ENCODE results near the gene ANKS1B. TPM values are rescaled to one million over a fixed set of nuclear protein-coding genes. Genes with fewer than 3 reads are reported as not detected.

Gene ANKS1B
- total and polyA plus RNA-seq, 9 donors: 1.4 to 5.6 (median 2.7) TPM

DNA sequence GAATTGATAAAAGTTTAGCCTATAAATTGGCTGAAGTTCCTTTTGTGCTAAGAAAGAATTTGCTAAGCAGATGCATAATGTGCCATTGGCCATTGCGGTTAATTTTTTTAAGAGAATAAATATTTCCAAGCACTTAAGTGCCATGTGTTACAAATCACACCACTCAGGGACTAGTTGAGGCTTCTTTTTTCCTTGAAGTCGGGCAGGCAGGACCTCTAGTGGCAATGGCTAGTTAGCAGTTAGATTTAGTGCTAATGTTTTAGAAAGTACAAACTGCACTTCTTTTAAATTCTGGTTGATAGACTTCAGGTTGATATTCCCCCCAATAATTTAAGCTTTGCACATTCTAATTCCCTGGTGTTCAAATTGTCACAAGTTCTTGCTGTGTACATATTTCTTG, 1045.4 kb downstream of the ANKS1B start:
- Histone ChIP-seq H3K9me3 (replicated peaks; ENCODE audit: control insufficient read depth, low read depth, low read length) (no peaks in the 10 kb centered on the region), H3K4me3 (ENCODE audit: low read length) (no peak overlapping the region), H3K4me1 (ENCODE audit: control insufficient read depth, insufficient read depth, low read length) (no peaks in the 10 kb centered on the region), H3K36me3 (ENCODE audit: control insufficient read depth, insufficient read depth, low read length) (no peaks in the 10 kb centered on the region), H3K27me3 (ENCODE audit: control insufficient read depth, insufficient read depth, low read length) (no peaks in the 10 kb centered on the region), H3K27ac (ENCODE audit: low read length) (no peak overlapping the region)
- WGBS (ENCODE audit: insufficient coverage): no CpG with 5 or more reads among the region's 2 CpGs
- DNase-seq: peak; percentile 16

DNA sequence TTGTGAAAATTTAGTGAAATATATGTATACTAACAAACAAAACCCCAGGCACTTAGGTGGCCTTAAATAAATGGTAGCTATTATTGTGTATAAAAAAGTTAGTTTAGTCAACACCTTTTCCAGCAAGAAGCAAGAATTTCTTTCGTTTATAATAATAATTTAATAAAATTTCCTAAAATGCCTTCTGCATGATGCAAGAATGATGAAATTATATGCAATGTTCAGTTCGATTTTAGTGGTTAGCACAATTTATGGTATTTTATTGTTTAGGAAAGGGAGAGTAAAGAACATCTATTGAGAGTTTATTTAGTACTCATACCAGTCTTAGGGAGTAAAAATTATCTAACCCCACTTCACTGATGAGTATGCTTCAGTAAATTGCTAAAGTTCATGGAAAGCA, 1048.9 kb downstream of the ANKS1B start:
- no peaks in the 10 kb centered on the region for H3K9me3 ChIP-seq (replicated peaks; ENCODE audit: control insufficient read depth, low read depth, low read length)
- no peaks in the 10 kb centered on the region for H3K36me3 ChIP-seq (ENCODE audit: control insufficient read depth, insufficient read depth, low read length)
- DNase-seq: no peak
- H3K4me1 ChIP-seq (ENCODE audit: control insufficient read depth, insufficient read depth, low read length): no peaks in the 10 kb centered on the region
- no peaks in the 10 kb centered on the region for H3K27me3 ChIP-seq (ENCODE audit: control insufficient read depth, insufficient read depth, low read length)
- H3K4me3 ChIP-seq (ENCODE audit: low read length): no peak overlapping the region
- WGBS (ENCODE audit: insufficient coverage): no CpG with 5 or more reads among the region's 2 CpGs
- no peak overlapping the region for H3K27ac ChIP-seq (ENCODE audit: low read length)

DNA sequence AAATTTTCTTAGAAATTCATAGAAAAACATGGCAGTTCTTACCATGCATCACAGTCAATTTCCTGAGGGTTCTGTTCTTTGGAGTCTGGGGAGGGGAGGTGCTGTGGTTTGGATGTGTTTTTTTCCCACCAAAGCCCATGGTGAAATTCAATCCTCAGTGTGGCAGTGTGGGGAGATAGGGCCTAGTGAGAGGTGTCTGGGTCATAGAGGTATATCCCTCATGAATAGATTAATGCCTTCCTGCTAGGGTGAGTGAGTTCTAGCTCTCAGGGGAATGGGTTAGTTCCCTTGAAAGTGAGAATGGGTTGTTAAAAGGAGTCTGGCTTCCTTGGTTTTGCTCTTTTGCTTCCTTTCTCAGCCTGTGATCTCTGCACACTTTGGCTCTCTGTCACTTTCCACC, 1061.9 kb downstream of the ANKS1B start:
- no peak overlapping the region for H3K27ac ChIP-seq (ENCODE audit: low read length)
- H3K36me3 ChIP-seq (ENCODE audit: control insufficient read depth, insufficient read depth, low read length): no peaks in the 10 kb centered on the region
- no peak for DNase-seq
- H3K4me1 ChIP-seq (ENCODE audit: control insufficient read depth, insufficient read depth, low read length): no peaks in the 10 kb centered on the region
- H3K4me3 ChIP-seq (ENCODE audit: low read length): no peak overlapping the region
- H3K9me3 ChIP-seq (replicated peaks; ENCODE audit: control insufficient read depth, low read depth, low read length): no peaks in the 10 kb centered on the region
- no peaks in the 10 kb centered on the region for H3K27me3 ChIP-seq (ENCODE audit: control insufficient read depth, insufficient read depth, low read length)

DNA sequence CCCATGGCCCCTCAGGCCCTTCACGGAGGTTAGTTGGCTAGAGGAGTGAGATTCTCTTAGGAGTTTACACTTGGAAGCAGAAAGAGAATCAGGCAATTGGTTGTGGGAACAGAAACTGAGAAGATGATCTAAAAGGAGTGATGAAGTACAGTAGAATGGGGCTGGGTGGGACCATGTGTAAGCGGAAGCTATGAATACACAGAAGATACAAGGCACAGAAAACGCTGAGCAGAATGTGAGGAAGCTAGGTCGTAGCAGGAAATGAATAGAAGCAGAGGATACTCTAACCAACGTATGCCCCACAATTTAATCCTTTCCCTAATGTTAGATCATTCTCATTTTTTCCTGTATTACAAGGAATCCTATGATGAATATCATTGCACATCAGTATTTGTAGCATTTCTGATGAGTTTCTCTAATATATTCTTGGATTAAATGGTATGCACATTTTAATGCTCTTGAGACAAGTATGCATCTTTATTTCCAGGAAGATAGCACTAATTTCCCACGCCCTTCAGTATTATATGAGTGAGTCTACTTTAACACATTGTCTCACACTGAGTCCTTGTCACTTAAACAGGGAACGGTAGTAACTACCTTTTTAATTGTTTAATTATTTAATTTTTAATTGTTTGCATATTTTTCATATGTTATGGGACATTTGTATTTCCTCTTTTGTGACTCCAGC, 1066.4 kb downstream of the ANKS1B start:
- no peak overlapping the region for H3K4me3 ChIP-seq (ENCODE audit: low read length)
- no peaks in the 10 kb centered on the region for H3K27me3 ChIP-seq (ENCODE audit: control insufficient read depth, insufficient read depth, low read length)
- H3K36me3 ChIP-seq (ENCODE audit: control insufficient read depth, insufficient read depth, low read length): no peaks in the 10 kb centered on the region
- H3K4me1 ChIP-seq (ENCODE audit: control insufficient read depth, insufficient read depth, low read length): no peaks in the 10 kb centered on the region
- DNase-seq: no peak
- no CpG with 5 or more reads among the region's 7 CpGs for WGBS (ENCODE audit: insufficient coverage)
- H3K27ac ChIP-seq (ENCODE audit: low read length): no peak overlapping the region
- H3K9me3 ChIP-seq (replicated peaks; ENCODE audit: control insufficient read depth, low read depth, low read length): no peaks in the 10 kb centered on the region

DNA sequence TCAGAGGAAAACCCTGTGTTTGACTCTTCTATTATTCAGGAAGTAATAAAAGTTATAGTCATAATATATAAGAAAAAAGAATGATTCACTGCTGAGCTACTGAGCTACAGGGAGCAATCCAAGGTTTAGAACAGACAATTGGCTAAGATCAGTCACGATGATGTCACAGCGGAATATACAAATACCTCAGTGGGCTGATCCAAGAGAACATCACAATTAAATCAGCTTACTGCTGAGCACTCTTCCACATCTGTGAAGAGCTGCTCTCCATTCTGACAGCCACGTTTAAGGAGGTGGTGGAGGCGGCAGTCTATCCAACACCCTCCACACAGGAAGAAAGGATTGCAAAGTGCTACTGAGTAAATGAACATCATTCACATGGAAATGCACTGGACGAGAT, 1068.6 kb downstream of the ANKS1B start:
- H3K4me1 ChIP-seq (ENCODE audit: control insufficient read depth, insufficient read depth, low read length): no peaks in the 10 kb centered on the region
- H3K27me3 ChIP-seq (ENCODE audit: control insufficient read depth, insufficient read depth, low read length): no peaks in the 10 kb centered on the region
- no peaks in the 10 kb centered on the region for H3K9me3 ChIP-seq (replicated peaks; ENCODE audit: control insufficient read depth, low read depth, low read length)
- H3K4me3 ChIP-seq (ENCODE audit: low read length): no peak overlapping the region
- DNase-seq: no peak
- no peaks in the 10 kb centered on the region for H3K36me3 ChIP-seq (ENCODE audit: control insufficient read depth, insufficient read depth, low read length)
- H3K27ac ChIP-seq (ENCODE audit: low read length): no peak overlapping the region
- WGBS (ENCODE audit: insufficient coverage): 14% methylated on average over 1 of the region's 5 CpGs

DNA sequence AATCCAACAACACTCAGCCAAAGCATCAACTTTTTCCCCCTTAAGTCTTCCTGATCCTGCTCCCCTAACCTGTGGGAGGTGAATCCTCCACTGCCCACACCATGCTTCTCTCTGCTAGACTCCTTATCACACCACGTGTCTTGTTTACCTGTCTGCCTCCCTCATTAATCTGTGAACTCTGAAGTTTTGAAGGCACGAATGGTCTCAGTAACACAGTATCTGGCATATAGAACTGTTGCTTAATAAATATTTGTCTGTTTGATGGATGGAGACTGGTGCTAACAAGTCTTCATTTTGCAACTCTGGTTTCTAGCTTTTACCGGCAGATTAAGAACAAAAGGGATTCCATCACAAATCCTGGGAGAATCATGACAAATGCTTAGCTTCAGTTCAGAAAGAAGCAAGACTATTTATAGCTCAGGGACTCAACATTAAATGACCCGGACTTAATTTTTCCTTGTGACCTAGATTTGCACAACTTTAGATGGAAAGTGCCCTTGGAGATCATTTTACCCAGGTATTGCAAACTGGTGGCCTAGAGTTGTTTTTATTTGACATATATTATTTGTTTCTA, 1072.2 kb downstream of the ANKS1B start:
- H3K27ac ChIP-seq (ENCODE audit: low read length): no peak overlapping the region
- H3K9me3 ChIP-seq (replicated peaks; ENCODE audit: control insufficient read depth, low read depth, low read length): no peaks in the 10 kb centered on the region
- no peaks in the 10 kb centered on the region for H3K36me3 ChIP-seq (ENCODE audit: control insufficient read depth, insufficient read depth, low read length)
- no peaks in the 10 kb centered on the region for H3K4me1 ChIP-seq (ENCODE audit: control insufficient read depth, insufficient read depth, low read length)
- H3K27me3 ChIP-seq (ENCODE audit: control insufficient read depth, insufficient read depth, low read length): no peaks in the 10 kb centered on the region
- WGBS (ENCODE audit: insufficient coverage): 56% methylated on average over 2 of the region's 4 CpGs
- no peak for DNase-seq
- no peak overlapping the region for H3K4me3 ChIP-seq (ENCODE audit: low read length)

DNA sequence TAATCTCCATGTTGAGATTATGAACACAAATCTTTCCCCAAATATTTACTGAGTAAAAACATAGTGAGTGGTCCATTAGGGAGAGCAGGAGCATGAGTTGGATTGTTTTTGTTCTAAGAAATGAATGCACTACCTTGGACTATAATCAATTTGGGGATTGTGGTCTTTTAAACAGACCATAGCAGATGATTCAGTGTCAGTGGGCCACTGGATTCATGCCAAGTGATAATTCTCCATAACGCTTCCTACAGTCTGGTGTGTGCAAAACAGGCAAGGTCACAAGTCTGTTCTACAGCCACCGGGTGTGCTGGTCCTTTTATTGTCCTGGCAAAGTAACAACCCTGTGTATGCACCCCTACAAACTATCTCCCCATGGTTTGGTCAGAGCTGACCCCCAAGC, 1073.3 kb downstream of the ANKS1B start:
- Histone ChIP-seq H3K9me3 (replicated peaks; ENCODE audit: control insufficient read depth, low read depth, low read length) (no peaks in the 10 kb centered on the region), H3K27ac (ENCODE audit: low read length) (no peak overlapping the region), H3K4me3 (ENCODE audit: low read length) (no peak overlapping the region), H3K4me1 (ENCODE audit: control insufficient read depth, insufficient read depth, low read length) (no peaks in the 10 kb centered on the region), H3K27me3 (ENCODE audit: control insufficient read depth, insufficient read depth, low read length) (no peaks in the 10 kb centered on the region), H3K36me3 (ENCODE audit: control insufficient read depth, insufficient read depth, low read length) (no peaks in the 10 kb centered on the region)
- DNase-seq: no peak
- 42% methylated on average over 2 of the region's 2 CpGs for WGBS (ENCODE audit: insufficient coverage)

DNA sequence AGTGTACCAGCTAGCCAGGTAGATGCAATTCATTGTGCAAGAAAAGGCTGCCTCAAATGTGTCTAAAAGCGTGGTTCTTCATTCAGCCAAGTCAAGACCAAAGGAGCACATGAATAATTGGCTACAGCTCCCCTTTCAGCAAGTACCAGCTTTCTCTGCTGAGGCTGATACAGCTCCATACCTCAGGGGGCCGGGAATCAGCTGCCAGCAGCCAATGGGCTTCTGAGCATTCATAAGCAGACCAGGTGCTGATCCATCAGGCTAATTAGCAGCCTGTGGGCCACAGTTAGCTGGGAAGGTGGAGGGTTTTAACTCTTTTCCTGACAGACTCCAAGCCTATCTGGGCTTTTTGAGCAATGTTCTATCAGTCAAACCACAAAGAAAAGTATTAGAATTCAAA, 1075.0 kb downstream of the ANKS1B start:
- no peak overlapping the region for H3K27ac ChIP-seq (ENCODE audit: low read length)
- no peaks in the 10 kb centered on the region for H3K36me3 ChIP-seq (ENCODE audit: control insufficient read depth, insufficient read depth, low read length)
- H3K27me3 ChIP-seq (ENCODE audit: control insufficient read depth, insufficient read depth, low read length): no peaks in the 10 kb centered on the region
- DNase-seq: no peak
- no peaks in the 10 kb centered on the region for H3K9me3 ChIP-seq (replicated peaks; ENCODE audit: control insufficient read depth, low read depth, low read length)
- H3K4me3 ChIP-seq (ENCODE audit: low read length): no peak overlapping the region
- 0% methylated on average over 1 of the region's 2 CpGs for WGBS (ENCODE audit: insufficient coverage)
- H3K4me1 ChIP-seq (ENCODE audit: control insufficient read depth, insufficient read depth, low read length): no peaks in the 10 kb centered on the region

DNA sequence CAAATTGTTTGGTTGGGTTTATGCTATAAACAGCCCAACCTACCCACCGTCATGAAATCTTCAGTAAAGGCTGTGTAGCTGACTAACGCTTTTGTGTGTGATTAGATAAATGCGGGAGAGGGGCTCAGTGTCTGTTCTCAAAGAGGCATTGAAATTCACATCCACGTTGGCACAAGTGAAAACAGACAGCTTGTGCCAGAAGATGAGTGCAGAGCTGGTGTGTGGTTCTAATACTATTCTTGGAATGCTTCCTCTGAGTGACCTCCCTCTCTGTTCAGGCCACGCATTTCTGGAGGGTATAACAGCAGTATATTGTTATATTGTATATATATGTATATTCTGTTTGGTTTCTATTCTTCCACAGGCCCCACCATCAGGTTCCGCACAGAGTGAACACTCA, 1075.9 kb downstream of the ANKS1B start:
- 100% methylated on average over 3 of the region's 6 CpGs for WGBS (ENCODE audit: insufficient coverage)

DNA sequence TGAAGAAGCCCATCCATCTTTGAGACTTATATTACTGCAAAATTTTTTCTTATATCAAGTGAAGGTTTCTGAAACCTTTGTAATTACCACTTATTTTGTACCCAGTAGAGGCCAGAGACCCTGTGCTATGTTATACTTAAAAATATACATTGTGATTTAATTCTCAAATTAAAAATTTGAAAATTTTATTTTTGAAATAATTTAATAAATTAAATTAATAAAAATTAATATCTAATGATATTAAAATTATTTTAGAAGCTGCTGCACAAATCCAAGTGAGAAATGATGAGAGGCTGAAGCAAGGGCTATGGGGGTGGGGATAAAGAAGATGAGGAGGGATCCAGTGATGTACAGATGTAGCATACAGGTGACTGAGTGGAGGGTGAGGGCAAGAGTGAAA, 1080.9 kb downstream of the ANKS1B start:
- no peaks in the 10 kb centered on the region for H3K36me3 ChIP-seq (ENCODE audit: control insufficient read depth, insufficient read depth, low read length)
- H3K9me3 ChIP-seq (replicated peaks; ENCODE audit: control insufficient read depth, low read depth, low read length): no peaks in the 10 kb centered on the region
- no peaks in the 10 kb centered on the region for H3K27me3 ChIP-seq (ENCODE audit: control insufficient read depth, insufficient read depth, low read length)
- H3K4me1 ChIP-seq (ENCODE audit: control insufficient read depth, insufficient read depth, low read length): no peaks in the 10 kb centered on the region
- H3K4me3 ChIP-seq (ENCODE audit: low read length): no peak overlapping the region
- no peak overlapping the region for H3K27ac ChIP-seq (ENCODE audit: low read length)
- no peak for DNase-seq

More for the DNA sequence above, 1075.9 kb downstream of the ANKS1B start:
- no peak for DNase-seq
- H3K27ac ChIP-seq (ENCODE audit: low read length): no peak overlapping the region
- H3K4me3 ChIP-seq (ENCODE audit: low read length): no peak overlapping the region
- H3K27me3 ChIP-seq (ENCODE audit: control insufficient read depth, insufficient read depth, low read length): no peaks in the 10 kb centered on the region
- H3K9me3 ChIP-seq (replicated peaks; ENCODE audit: control insufficient read depth, low read depth, low read length): no peaks in the 10 kb centered on the region
- no peaks in the 10 kb centered on the region for H3K36me3 ChIP-seq (ENCODE audit: control insufficient read depth, insufficient read depth, low read length)
- no peaks in the 10 kb centered on the region for H3K4me1 ChIP-seq (ENCODE audit: control insufficient read depth, insufficient read depth, low read length)

DNA sequence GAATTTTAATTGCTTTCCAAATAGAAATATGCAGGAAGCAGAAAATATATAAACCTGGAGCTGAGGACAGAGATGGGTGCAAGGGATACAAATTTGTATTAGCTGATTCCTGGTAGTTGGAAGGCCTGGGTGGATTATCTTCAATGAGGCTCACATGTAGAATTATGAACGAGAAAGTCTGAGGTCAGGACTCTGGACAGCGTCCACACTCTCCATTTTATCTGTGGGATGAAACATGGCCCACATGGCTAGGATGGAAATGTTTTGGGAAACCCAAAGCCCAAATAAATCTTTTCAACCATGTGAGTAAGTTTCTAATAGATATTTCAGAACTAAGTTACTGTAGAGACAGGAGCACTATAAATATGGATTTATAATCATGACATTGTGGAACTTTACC, 1083.5 kb downstream of the ANKS1B start:
- no CpG with 5 or more reads among the region's 2 CpGs for WGBS (ENCODE audit: insufficient coverage)

More for the DNA sequence above, 1083.5 kb downstream of the ANKS1B start:
- Histone ChIP-seq H3K27me3 (ENCODE audit: control insufficient read depth, insufficient read depth, low read length) (no peaks in the 10 kb centered on the region), H3K9me3 (replicated peaks; ENCODE audit: control insufficient read depth, low read depth, low read length) (no peaks in the 10 kb centered on the region), H3K4me3 (ENCODE audit: low read length) (no peak overlapping the region), H3K4me1 (ENCODE audit: control insufficient read depth, insufficient read depth, low read length) (no peaks in the 10 kb centered on the region), H3K27ac (ENCODE audit: low read length) (no peak overlapping the region), H3K36me3 (ENCODE audit: control insufficient read depth, insufficient read depth, low read length) (no peaks in the 10 kb centered on the region)
- DNase-seq: peak; percentile 22

All from muscle of leg (tissue), 11 donors.